Measurements from ENCODE around the gene CALHM4. TPM values are rescaled to one million over a fixed set of nuclear protein-coding genes. Genes with fewer than 3 reads are reported as not detected.
"Not testable (repeated sequence)": the region's sequence is repeated elsewhere in the genome, so short reads cannot be mapped to it uniquely, and the experiment has no call there.

The CALHM4 gene
- total RNA-seq, 1 donor from 2014 or later: not detected

DNA sequence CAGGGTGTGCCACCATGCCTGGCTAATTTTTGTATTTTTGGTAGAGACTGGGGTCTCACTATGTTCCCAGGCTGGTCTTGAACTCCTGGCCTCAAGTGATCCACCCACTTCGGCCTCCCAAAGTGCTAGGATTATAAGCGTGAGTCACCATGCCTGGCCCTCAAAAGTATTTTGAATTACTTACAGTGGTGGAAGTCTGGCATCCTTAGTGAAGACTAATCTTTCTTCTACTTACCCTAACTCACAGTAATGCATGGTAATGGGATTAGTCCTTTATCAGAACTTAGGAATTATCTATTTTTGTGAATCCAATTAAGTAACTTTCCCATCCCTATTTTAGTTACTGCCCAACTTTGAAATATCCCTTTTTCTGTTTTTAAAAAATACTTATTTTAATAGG lies 21.7 kb downstream of the CALHM4 start:
- no peak for DNase-seq (ENCODE audit: low spot score)

DNA sequence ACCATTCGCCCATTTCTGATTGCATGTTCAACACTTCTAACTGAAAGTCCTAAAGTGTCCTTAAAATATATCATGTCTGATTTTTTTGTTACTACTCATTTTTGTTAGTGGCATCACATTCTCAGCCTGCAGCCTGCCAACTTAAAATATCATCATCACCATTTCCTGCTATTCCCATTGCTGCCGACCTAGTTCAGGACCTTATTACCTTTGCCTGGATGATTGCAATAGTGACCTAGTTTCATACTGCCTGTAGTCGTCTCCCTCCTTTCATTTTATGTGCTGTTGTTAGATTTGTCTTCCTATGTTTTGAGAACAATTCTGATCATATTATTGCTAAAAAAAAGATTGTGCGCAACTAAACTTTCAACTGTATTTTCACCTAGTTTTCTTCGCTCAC lies 23.9 kb downstream of the CALHM4 start:
- no peak for DNase-seq (ENCODE audit: low spot score)

DNA sequence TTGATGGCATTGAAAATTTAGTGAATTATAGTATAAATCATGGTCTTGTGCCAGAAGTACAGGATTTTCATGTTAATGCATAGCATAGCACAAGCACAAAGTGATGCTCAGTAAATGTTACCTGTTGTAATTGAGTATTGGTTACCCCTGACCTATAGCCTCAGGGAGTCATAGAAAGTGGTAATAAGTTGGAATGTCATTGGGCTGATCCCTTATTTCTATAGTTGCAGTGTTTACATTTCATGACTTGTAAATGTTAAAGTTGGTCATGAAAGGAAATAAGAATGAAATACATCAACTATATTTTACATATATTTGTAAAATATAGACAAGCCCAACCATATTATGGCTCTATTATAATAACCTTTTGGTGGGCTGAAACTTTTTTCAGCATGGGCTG lies 24.8 kb downstream of the CALHM4 start:
- no peak for DNase-seq (ENCODE audit: low spot score)

DNA sequence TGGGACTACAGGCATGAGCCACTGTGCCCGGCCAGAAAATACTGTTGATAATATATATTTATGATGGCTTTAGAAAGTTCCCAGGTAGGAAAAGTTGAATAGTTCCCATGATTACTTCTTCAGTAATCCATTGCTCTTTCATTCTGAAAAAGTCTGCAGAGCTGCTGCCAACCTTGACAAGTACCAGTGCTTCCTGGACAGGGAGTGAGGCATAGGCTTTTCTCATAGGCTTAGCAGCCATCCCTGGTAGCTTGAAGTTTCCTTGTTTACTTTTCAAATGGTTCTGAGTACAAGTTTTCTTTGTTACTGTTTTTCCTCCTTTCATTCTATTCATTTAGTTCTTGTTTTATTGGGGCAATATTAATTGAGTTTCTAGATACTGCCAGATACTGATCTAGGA lies 25.6 kb downstream of the CALHM4 start:
- DNase-seq (ENCODE audit: low spot score): no peak

DNA sequence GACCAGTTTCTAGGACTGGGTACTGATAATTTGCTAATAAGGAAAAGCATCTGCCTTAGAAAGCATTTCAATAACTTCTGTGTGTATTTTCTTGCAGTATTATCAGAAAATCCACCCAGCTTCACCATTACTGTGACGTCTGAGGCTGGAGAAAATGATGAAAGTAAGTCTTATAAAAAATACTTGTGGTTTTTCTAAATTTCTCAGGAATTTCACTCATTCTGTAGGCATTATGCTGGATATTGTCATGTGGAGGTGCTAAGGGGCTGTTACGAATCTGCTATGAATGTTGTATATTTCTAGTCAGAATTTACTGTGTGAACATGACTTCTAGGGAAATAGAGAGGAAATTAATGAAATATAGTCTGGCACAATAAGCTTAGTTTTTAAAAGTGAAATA lies 26.6 kb downstream of the CALHM4 start:
- DNase-seq (ENCODE audit: low spot score): no peak

DNA sequence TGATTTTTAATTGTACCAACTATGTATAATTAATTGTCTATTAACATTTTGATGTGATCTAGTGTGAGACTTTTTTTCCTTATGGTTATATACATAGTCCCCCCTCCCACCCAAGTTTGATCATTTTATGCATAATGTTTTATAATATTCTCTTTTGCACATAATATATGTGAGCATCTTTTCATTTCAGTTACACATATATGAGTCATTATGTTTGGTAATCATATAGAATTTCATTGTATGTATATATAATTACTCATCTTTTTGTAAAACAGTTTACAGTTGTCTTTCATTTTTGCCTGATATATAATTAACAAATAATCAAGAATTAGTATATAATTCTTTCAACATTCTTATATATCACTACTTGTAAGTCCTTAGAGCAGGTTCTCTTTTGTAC lies 32.7 kb downstream of the CALHM4 start:
- no peak for DNase-seq (ENCODE audit: low spot score)

DNA sequence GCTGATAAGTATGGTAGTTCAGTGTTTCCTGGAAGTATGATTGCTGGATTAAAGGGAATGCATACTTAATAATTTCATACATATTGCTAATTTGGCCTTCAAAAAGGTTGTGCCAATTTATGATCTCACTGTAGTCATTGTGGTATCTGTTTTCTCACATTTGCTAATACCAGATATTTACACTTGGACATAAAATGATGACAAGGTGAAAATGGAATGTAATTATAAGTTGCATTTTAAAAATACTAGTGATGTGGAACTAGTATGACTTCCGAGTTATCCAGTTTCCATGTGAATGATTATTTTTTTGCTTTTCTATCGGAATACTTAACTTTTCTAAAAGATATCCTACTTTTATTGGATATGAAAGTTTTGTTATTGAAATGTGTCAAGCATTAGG lies 33.2 kb downstream of the CALHM4 start:
- no peak for DNase-seq (ENCODE audit: low spot score)

DNA sequence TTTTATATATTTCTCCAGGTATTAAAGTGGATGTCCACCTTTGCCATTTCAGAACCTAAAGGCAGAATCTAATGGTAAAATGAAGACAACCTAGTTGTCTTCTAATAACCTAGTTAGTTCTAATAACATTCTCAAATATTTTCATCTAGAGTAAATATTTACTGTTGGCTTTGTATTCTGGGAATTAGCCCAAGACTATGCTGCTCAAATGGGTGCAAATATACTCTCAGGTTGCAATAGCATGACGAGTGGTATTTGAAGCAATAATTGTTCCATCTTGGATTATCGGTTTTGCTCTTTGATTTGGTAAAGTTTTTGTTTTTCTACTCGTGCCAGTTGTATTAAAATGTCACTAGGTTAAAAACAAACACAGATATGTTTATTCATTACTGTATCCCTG lies 41.7 kb downstream of the CALHM4 start:
- no peak for DNase-seq (ENCODE audit: low spot score)

DNA sequence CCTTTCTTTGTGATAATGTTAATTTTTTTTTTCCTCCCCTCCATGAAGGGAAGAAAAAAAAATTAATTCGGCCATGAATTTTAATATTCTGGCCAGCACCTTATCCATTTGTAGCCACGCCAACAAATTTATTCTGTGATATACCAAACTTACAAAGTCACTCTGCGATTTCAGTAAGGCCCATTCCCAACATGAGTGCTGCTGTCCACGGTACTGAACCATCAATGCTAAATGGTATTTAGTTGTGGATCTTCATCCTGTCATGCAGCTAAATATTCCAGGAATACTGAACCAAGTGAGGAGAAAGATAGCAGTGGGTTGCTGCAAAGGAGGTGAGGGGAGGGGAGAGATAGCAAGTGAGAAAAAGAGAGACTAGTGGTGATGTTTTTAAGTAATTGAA lies 43.3 kb downstream of the CALHM4 start:
- DNase-seq (ENCODE audit: low spot score): no peak

DNA sequence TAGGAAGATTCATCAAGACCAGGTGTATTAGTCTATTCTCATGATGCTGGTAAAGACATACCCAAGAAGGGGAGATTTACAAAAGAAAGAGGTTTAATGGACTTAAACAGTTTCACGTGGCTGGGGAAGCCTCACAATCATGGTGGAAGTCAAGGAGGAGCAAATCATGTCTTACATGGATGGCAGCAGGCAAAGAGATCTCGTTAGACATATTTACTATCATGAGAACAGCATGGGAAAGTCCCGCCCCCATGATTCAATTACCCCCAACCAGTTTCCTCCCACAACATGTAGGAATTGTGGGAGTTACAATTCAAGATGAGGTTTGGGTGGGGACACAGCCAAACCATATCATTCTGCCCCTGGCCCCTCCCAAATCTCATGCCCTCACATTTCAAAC lies 50.4 kb downstream of the CALHM4 start:
- not testable (repeated sequence) for DNase-seq (ENCODE audit: low spot score)

DNA sequence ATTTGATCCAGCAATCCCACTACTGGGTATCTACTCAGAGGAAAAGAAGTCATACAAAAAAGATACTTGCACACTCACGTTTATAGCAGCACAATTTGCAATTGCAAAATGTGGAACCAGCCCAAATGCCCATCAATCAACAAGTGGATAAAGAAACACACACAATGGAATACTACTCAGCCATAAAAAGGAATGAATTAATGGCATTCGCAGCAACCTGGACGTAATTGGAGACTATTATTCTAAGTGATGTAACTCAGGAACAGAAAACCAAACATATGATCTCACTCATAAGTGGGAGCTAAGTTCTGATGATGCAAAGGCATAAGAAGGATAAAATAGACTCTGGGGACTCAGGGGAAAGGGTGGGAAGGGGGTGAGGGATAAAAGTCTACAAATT lies 51.3 kb downstream of the CALHM4 start:
- not testable (repeated sequence) for DNase-seq (ENCODE audit: low spot score)

DNA sequence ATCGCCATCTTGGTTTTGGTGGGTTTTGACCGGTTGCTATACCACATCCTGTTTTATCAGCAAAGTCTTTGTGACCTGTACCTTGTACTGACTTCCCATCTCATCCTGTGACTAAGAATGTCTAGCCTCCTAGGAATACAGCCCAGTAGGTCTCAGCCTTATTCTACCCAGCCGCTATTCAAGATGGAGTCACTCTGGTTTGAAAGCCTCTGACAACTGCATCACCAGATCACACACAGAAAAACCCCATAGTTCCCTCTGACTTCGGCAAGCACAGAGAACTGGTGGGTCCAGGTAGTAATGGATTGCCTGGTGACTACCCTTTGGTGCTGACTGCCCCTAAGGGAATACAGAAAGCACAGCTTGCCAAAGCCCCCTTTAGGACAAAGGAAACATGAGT lies 52.4 kb downstream of the CALHM4 start:
- DNase-seq (ENCODE audit: low spot score): no peak

Other genes with a start within 250 kb of the CALHM4 start
- 24.9 TPM for gene DSE, start 182.8 kb upstream of the CALHM4 start, total RNA-seq
- gene CALHM6, start 92.4 kb upstream of the CALHM4 start, total RNA-seq: 4.8 TPM
- gene CALHM5, start 42.1 kb upstream of the CALHM4 start, total RNA-seq: 1.8 TPM
- gene TRAPPC3L, start 8.1 kb upstream of the CALHM4 start, total RNA-seq: not detected
- 35.1 TPM for gene RWDD1, start 17.8 kb downstream of the CALHM4 start, total RNA-seq
- gene RSPH4A, start 62.7 kb downstream of the CALHM4 start, total RNA-seq: 0.49 TPM
- 9.6 TPM for gene ZUP1, start 115.0 kb downstream of the CALHM4 start, total RNA-seq
- 11.9 TPM for gene KPNA5, start 127.5 kb downstream of the CALHM4 start, total RNA-seq
- 2.7 TPM for gene FAM162B, start 212.0 kb downstream of the CALHM4 start, total RNA-seq

Data from mucosa of gallbladder (tissue), 1 donor.